Lower lobe of right lung (tissue), 2 donors: Measurements from ENCODE around the gene MYLK2. TPM values are rescaled to one million over a fixed set of nuclear protein-coding genes. Genes with fewer than 3 reads are reported as not detected.
"Not testable (repeated sequence)": the region's sequence is repeated elsewhere in the genome, so short reads cannot be mapped to it uniquely, and the experiment has no call there.

Experiments used
- ATAC-seq, 2 donors: fragments of 200-7000 bp; cut with Tn5 transposase; one replicate each; pipeline ENCODE4 v1.9.1; 2020 to 2022; ENCODE audit warnings: mild to moderate bottlenecking in 2 of 2, moderate library complexity in 2 of 2
- DNase-seq: peaks from one replicate; pipeline ENCODE4 v3.0.0-alpha.2; 2020
- H3K27ac ChIP-seq: fragments of 200-600 bp; one replicate; pipeline ENCODE4 v1.8.0; 2022
- H3K27me3 ChIP-seq: fragments of 200-600 bp; one replicate; pipeline ENCODE4 v1.8.0; 2022; ENCODE audit warnings: low read depth
- H3K36me3 ChIP-seq: fragments of 200-600 bp; one replicate; pipeline ENCODE4 v1.8.0; 2022; ENCODE audit warnings: mild to moderate bottlenecking
- H3K4me1 ChIP-seq: fragments of 200-600 bp; one replicate; pipeline ENCODE4 v1.8.0; 2022
- H3K4me3 ChIP-seq: fragments of 200-600 bp; one replicate; pipeline ENCODE4 v1.8.0; 2022; ENCODE audit warnings: mild to moderate bottlenecking
- H3K9me3 ChIP-seq: fragments of 200-600 bp; one replicate; pipeline ENCODE4 v1.8.0; 2022
- CTCF ChIP-seq: fragments of 200-600 bp; IDR thresholded peaks from one replicate; pipeline ENCODE4 v1.8.0; 2022; ENCODE audit warnings: antibody characterized with exemption, mild to moderate bottlenecking
- intact Hi-C: fragments of 100-400 bp; cut with DNase I; formaldehyde crosslinking; loops from one replicate; pipeline ENCODE4 v1.11.0; 2022
- total RNA-seq: library from RNA; stranded (reverse); fragmentation: NEBNext Ultra II Directional; extraction: Animal tissue kit (Norgen Biotek cat#: 25700); gene quantifications from one replicate; pipeline ENCODE4 v1.2.1, GENCODE V29; 2021
- donor health status: DM: no; HTN: yes; CAD: no; lungs with severe emphysema.

Gene MYLK2
- total RNA-seq, 1 donor from 2014 or later: not detected

- Histone ChIP-seq H3K27ac (no peak overlapping the region), H3K4me1 (peaks cover 15% of the 10 kb centered on the region), H3K4me3 (no peak overlapping the region), H3K36me3 (no peaks in the 10 kb centered on the region), H3K27me3 (no peaks in the 10 kb centered on the region), H3K9me3 (no peaks in the 10 kb centered on the region)
- no peak for DNase-seq
- no peak for TF ChIP-seq CTCF
- intact Hi-C loops: no loop called here
- no peak for ATAC-seq
Observed at GRCh38 chr20:31809661-31810060, 9.5 kb upstream of the MYLK2 start.

GRCh38 chr20:31811198-31811597 lies 8.0 kb upstream of the MYLK2 start:
- Histone ChIP-seq H3K27ac (no peak overlapping the region), H3K27me3 (no peaks in the 10 kb centered on the region), H3K4me3 (no peak overlapping the region), H3K9me3 (no peaks in the 10 kb centered on the region), H3K4me1 (peaks cover 26% of the 10 kb centered on the region), H3K36me3 (no peaks in the 10 kb centered on the region)
- no peak for ATAC-seq
- intact Hi-C loops: no loop called here
- no peak for DNase-seq
- TF ChIP-seq CTCF: no peak

- H3K27ac ChIP-seq: no peak overlapping the region
- H3K4me3 ChIP-seq: no peak overlapping the region
- no peak for TF ChIP-seq CTCF
- peaks cover 26% of the 10 kb centered on the region for H3K4me1 ChIP-seq
- H3K9me3 ChIP-seq: no peaks in the 10 kb centered on the region
- H3K36me3 ChIP-seq: no peaks in the 10 kb centered on the region
- no peaks in the 10 kb centered on the region for H3K27me3 ChIP-seq
- DNase-seq (no peak), ATAC-seq (no peak)
- intact Hi-C loops: no loop called here
Observed at GRCh38 chr20:31811796-31812728, 7.1 kb upstream of the MYLK2 start.

GRCh38 chr20:31813611-31814010 lies 5.5 kb upstream of the MYLK2 start:
- DNase-seq: no peak
- H3K36me3 ChIP-seq: no peaks in the 10 kb centered on the region
- peaks cover 26% of the 10 kb centered on the region for H3K4me1 ChIP-seq
- H3K27me3 ChIP-seq: no peaks in the 10 kb centered on the region
- no peak overlapping the region for H3K4me3 ChIP-seq
- ATAC-seq: no peak
- TF ChIP-seq CTCF: no peak
- intact Hi-C loops: no loop called here
- no peak overlapping the region for H3K27ac ChIP-seq
- H3K9me3 ChIP-seq: no peaks in the 10 kb centered on the region

- H3K9me3 ChIP-seq, ATAC-seq, H3K4me3 ChIP-seq, H3K27ac ChIP-seq, intact Hi-C loops, DNase-seq, H3K27me3 ChIP-seq, H3K36me3 ChIP-seq: not testable (repeated sequence)
- H3K4me1 ChIP-seq: peaks cover 26% of the 10 kb centered on the region
Observed at GRCh38 chr20:31814142-31814541, 5.0 kb upstream of the MYLK2 start.
